AG10803 (cell line): ENCODE measurements around the gene TEX52.
A peak's percentile ranks its signal among the peaks of the same experiment; 100 is the strongest.

Experiments
- DNase-seq: peaks from one replicate; pipeline ENCODE4 v3.0.0; 2010; ENCODE audit warnings: low read depth
- H3K4me3 ChIP-seq: 2 replicates; pipeline ENCODE4 v1.5.1; 2011; ENCODE audit warnings: mild to moderate bottlenecking, low read length, control low read depth
- TF ChIP-seq, protein P1 (sequence below): conservative IDR thresholded peaks from 2 replicates; pipeline ENCODE4 v1.5.1; 2011; ENCODE audit warnings: mild to moderate bottlenecking, low read length, control low read depth, inconsistent platforms

Gene TEX52

DNA sequence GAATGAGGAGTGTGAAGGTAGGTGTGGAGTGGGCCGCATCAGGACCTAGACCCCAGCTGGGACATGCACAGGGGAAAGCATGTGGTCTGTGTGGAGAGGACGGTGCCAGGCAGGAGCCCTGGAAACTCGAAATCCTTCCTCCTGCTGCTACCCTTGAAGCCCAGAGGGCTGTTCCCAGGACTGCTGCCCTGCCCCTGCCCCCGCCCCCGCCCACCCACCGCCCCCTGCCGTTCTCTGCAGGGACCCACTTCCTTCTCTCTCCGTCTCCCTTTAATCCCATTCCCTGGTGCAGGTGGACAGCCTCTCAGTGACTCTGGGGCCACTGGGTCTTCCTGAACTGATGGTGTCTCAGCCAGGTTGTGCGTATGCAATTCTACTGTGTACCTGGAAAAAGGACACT is 36.4 kb downstream of the TEX52 start:
- H3K4me3 ChIP-seq = no peak overlapping the region

GRCh38 chr12:2819810-2820209 is 37.0 kb downstream of the TEX52 start:
- DNase-seq = no peak
- no peak overlapping the region for H3K4me3 ChIP-seq
- TF ChIP-seq, protein P1, sequence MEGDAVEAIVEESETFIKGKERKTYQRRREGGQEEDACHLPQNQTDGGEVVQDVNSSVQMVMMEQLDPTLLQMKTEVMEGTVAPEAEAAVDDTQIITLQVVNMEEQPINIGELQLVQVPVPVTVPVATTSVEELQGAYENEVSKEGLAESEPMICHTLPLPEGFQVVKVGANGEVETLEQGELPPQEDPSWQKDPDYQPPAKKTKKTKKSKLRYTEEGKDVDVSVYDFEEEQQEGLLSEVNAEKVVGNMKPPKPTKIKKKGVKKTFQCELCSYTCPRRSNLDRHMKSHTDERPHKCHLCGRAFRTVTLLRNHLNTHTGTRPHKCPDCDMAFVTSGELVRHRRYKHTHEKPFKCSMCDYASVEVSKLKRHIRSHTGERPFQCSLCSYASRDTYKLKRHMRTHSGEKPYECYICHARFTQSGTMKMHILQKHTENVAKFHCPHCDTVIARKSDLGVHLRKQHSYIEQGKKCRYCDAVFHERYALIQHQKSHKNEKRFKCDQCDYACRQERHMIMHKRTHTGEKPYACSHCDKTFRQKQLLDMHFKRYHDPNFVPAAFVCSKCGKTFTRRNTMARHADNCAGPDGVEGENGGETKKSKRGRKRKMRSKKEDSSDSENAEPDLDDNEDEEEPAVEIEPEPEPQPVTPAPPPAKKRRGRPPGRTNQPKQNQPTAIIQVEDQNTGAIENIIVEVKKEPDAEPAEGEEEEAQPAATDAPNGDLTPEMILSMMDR = no peak

More for the DNA sequence above, 36.4 kb downstream of the TEX52 start:
- no peak for DNase-seq
- TF ChIP-seq, protein P1 = no peak

DNA sequence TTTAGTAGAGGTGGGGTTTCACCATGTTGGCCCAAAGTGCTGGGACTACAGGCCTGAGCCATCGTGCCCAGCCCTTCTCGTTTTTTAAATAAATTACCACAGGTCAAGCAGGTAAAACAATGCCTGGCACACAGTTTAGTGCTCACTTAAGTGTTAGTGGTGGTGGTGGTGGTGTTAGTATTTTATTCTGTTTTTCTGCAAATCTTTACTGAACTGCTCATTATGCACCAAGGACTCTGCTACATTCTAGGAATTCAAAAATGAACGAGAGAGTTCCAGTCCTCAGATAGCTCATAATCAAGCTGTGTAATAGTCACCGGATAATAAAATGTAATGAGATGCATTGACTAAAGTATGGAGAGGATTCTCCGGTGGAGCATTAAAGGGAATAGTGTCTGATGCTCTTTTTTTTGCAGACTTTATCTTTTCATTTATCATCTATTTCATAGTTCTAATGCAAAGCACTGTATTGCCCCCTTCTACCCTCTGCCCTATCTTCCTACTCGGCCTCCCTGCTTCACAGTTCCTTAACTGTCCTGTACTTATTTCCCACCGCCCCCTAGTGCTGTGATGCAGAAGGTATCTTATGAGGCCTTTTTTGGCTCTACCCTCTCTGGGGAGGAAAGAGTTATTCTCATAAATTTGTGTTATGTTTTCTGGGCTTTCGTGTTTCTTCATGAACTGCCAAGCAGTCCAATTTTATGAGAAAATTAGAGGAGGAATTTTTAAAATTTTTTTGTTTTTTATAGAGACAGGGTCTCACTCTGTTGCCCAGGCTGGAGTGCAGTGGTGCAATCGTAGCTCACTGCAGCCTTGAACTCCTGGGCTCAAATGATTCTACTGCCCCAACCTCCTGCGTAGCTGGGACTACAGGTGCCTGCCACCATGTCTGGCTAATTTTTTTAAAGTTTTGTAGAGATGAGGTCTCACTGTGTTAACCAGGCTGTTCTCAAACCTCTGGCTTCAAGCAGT is 43.3 kb downstream of the TEX52 start:
- TF ChIP-seq, protein P1 = peak; percentile 77
- H3K4me3 ChIP-seq = peak overlapping the region; percentile 99
- DNase-seq = peak; percentile 73

DNA sequence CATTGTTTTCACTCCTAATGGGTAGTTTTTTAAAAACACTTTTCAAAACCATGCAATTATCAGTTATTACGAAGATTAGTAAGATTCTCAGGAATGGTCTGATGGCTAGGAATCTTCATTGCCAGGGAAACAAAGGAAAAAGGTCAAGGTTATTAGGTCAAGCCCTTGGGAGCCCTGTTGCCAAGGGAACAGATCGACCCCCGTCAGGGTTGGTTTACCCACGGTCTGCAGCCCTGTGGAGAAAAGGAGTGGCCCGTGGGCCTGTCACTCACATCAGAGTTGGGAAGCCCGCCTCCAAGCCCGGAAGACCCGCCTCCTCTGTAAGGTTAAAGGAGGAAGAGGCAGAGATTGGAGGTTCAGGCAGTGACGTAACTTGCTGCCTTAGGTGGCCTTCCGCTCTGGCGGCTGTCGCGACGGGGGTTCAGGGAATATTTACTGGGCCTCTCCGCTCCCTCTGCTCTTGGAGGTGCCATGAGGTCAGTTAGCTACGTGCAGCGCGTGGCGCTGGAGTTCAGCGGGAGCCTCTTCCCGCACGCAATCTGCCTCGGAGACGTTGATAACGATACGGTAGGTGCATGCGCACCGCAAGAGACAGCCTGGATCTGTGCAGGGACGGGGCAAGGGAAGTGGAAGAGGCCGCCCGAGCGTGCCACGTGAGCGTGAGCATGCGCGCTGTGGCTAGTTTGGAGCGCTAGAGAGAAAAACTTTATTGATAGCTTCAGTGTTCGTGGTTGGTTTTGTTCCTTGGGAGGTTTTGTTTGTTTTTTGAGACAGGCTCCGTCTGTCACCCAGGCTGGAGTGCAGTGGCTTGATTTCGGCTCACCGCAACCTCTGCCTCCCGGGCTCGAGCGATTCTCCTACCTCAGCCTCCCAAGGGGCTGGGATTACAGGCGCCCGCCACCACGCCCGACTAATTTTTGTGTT is 44.3 kb downstream of the TEX52 start, which contains the start of gene ITFG2:
TSS of gene ITFG2 (plus strand) at position 379 of the 924 bp plus-strand sequence. CDS start at position 472, 93 bp downstream.
- TF ChIP-seq, protein P1 = no peak
- H3K4me3 ChIP-seq = peak within 1 kb of the TSS; percentile 99
- DNase-seq = peak; percentile 98

DNA sequence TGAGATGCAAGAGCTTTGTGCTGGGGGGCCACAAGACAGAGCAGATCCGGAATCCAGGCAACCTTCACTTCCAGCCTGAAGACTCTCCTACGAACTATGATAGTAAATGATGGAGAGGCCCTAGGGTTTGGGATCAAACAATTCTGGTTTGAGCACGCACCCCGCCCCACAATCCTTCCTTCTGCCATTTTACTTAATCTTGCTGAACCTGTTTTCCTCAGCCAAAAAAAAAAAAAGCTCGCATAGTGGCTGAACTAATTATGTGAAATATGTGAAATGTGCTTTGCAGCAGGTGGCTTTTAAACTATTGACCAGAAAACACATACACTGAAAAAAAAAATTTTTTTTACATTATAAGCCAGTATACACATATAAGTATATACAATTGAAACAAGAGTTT is 45.0 kb downstream of the TEX52 start:
- peak overlapping the region; percentile 99 for H3K4me3 ChIP-seq
- TF ChIP-seq, protein P1 = no peak
- DNase-seq = no peak

GRCh38 chr12:2806700-2807099 is 50.1 kb downstream of the TEX52 start:
- TF ChIP-seq, protein P1 = no peak
- no peak for DNase-seq
- H3K4me3 ChIP-seq = no peak overlapping the region
